Adrenal gland (tissue), 5 donors: ENCODE results near the gene CBL.

Experiments
- POLR2A ChIP-seq, 2 donors: fragments of 450-650 bp; IDR thresholded peaks; one replicate each; pipeline ENCODE4 v1.6.1; 2017; ENCODE audit warnings: antibody characterized with exemption in 2 of 2, mild to moderate bottlenecking in 2 of 2, moderate library complexity in 1 of 2
- TF ChIP-seq, protein P1 (sequence below), 6 experiments: fragments of 450-650 bp in 4 of 6; fragments of 200-600 bp in 2 of 6; sonication (generic) in 1 of 6; IDR thresholded peaks; 1 replicate in 5 of 6; 2 replicates in 1 of 6; pipeline versions ENCODE4 v1.5.1 to v1.8.0; 2016 to 2021; ENCODE audit warnings: antibody characterized with exemption in 6 of 6, mild to moderate bottlenecking in 2 of 6, moderate library complexity in 1 of 6
- donor health status: DM: no; HTN: no; CAD: no.

DNA sequence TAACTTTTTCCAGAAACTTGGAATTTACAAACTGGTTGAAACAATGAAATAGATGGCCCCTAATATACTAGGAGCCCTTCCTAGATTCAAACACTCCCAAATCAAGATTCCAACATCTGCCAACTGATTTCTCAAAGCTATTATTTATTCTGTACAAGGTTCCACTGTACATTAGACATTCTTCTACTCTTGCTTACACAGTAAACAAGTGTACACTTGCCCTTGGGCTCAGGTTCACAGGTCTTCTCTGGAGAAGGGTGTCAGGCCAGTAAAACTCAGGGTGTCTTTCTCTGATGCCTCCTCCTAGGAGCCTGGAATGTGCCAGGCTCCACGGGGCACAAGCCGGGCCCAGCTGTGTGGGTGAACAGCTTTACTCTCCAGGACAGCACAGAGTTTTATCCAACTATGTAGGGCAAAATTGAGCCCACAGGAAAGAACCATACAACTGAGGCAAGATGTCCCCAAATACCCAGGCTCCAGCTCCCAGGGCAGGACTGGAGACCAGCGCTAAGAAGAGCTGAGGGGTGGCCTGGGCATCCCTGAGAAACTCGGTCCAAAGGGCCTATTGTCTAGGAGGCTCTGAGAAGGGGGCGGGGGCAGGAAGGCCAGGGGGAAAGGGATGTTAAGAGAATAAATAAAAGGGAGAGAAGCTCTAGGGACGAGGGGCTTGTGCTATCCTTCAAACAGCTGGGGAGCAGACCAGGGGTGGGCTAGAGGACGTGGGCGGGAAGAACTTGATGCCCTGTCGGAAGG is 149.1 kb downstream of the CBL start:
- TF ChIP-seq, protein P1, sequence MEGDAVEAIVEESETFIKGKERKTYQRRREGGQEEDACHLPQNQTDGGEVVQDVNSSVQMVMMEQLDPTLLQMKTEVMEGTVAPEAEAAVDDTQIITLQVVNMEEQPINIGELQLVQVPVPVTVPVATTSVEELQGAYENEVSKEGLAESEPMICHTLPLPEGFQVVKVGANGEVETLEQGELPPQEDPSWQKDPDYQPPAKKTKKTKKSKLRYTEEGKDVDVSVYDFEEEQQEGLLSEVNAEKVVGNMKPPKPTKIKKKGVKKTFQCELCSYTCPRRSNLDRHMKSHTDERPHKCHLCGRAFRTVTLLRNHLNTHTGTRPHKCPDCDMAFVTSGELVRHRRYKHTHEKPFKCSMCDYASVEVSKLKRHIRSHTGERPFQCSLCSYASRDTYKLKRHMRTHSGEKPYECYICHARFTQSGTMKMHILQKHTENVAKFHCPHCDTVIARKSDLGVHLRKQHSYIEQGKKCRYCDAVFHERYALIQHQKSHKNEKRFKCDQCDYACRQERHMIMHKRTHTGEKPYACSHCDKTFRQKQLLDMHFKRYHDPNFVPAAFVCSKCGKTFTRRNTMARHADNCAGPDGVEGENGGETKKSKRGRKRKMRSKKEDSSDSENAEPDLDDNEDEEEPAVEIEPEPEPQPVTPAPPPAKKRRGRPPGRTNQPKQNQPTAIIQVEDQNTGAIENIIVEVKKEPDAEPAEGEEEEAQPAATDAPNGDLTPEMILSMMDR (IDR thresholded peaks at IDR 0.05), result no peak
- TF ChIP-seq POLR2A (IDR thresholded peaks at IDR 0.05), result no peak
